Putamen (tissue), 1 donor: ENCODE results near the gene LRRC3B.

ENCODE experiments used
- DNase-seq: peaks from one replicate; pipeline ENCODE4 v3.0.0-alpha.2; 2016; ENCODE audit warnings: low spot score

Gene LRRC3B

DNA sequence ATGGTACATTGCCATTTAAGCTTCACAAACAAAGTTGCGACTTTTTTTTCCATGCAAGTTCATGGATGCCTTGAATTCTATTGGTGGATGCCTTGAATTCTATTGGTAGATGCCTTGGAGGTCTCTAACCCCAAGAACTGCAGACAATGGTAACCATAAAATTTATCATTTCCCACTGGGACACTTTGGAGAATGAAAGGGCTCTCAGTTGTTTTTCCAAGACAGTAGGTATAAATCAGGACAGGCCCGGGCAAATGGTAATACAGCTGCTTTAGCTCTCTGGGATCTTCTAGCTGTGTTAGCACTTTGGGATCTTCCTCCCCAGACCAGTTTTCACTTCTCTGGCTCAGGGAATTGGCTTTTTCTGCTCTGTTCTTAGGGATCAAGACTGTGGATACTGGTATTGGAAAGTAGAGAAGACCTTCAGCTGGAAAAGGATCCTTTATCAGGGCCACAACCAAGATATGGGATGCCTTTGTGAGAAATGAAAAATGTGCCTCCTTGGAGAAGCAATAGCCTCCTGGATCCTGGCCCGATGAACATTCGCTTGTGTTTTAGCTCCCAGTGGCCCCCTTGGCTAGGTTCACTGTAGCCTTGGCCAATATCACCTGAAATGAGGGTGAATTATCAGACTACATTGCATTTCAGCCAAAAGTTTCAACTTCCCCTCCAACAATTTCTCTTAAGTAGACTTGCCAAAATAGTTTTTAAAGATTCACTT is 8.3 kb downstream of the LRRC3B start:
- no peak for DNase-seq

DNA sequence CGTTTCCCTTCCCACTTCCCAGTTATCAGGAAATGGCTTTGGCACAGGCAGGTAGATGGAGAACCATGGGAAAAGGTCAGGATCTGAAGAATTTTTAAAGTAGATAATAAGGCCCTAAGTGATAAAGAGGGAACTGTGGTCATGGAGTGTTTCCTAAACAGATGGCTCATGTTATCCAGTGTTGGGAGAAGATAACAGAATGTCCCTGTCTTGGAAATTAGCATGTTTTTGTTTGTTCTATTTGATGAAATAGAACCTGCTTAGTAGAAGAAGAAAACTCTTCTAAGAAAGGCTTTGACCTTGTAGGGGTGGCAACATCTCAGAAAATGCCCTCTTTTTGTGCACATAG is 8.8 kb downstream of the LRRC3B start:
- no peak for DNase-seq

DNA sequence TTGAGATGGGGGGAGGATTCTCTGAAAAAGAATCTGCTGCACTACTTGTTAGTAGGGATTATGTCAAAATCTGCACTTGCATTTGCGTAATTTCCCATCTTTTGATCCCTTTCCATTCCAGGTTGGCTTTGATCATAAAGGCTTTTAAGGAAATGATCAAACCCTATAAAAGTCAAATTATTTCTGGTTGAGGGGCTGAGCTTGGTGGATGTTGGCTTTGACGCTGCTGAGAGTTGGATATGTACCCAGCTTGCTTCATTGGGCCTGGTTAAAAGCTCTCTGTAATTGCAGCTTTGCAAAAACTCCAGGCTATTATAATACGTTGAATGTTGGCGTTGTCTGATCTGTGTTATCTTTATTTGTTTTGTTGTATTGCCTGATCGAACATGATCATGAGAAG is 12.0 kb downstream of the LRRC3B start:
- DNase-seq = peak; percentile 53

DNA sequence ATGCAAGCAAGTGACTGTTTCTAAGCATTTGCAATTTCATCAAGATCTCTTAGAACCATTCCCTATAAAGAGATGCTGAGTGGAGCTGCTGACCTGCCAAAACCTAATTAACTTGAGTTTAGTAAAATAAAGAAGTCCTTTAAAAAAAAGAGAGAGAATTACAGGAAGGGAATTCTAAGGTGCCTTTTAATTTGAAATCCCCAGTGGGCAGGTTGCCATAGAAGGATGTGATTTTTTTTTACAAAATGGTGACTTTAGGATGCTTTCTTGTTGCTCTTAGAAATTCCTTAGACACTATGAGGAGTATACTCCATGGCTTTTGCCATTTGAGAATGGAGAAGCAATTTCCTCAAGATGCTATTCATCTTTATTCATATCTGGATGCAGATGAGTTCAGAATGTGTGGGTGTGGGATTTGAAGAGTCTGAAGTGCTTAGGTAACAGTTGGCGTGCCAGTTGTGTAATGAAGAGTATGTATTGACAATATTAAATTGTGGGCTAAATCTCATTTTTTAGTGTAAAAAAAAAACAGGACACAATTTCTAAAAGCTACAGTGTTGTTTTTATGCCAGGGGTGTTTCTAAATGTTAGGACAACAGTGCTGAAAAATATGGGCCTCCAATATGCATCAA is 13.6 kb downstream of the LRRC3B start:
- peak; percentile 62 for DNase-seq

DNA sequence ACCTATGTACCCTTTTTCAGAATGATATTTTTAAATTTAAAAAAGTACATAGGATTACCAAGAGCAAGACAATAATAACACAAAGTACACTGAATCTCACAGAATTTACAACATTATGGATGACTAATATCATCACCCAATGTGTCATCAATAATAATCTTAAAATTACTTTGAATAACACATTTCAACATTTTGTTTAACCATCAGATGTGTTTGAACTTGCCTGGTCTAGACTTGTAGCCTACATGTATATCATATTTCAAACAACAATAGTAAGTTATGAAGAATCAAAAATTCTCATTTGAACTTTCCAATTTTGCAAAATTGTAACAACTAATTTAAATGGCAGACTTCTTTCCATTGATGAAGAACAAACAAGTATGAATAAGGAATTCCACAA is 15.1 kb downstream of the LRRC3B start:
- no peak for DNase-seq

DNA sequence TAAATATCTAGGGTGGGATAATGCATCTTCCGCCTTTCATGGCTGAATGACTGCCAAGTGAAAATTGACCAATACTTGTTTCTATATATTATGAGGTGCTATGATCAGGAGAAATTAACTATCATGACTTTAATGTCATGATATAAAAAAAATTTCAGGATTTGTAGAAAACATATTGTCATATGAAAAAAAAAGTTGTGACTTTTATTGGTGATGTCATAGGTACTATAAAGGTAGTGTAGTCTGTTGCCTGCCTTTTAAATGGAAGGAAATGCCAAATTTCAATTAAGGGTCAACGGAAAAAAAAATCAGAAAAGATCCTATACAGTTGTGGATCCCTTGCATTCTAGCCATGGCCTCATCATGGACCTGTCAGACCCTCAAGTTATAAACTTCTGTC is 15.5 kb downstream of the LRRC3B start:
- no peak for DNase-seq

DNA sequence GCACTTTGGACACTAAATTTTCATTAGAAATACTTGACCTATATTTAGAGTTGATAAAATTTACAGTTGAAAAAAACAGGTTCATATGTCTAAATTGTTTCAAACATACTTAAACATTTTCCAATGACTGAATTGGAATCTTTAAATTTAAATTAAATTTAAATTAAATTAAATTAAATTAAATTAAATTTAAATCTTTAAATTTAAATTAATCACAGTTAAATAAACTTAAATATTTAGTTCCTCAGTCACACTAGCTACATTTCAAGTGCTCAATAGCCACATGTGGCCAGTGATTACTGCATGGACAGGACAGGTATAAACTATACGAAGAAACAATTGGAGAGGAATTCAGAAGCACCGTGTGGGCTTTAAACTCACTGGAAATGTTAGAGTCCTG is 16.8 kb downstream of the LRRC3B start:
- DNase-seq = no peak

DNA sequence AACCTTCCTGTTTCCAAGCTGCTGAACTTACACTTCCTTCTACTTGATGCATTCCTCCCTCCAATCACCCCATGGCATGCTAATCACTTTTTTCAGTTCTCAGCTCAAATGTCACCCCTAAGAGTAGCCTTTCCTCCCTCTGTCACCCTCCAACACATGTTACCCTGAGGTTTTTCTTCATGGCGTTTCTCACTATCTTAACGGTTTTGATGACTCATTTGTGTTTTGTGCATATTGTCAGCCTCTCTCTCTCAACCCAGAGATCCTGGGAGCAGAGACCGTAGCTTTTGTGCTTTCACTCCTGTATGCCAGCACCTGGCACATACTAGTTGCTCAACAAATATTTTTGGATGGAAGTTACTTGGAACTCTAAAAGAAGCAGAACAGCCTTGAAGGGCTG is 24.5 kb downstream of the LRRC3B start:
- DNase-seq = no peak

DNA sequence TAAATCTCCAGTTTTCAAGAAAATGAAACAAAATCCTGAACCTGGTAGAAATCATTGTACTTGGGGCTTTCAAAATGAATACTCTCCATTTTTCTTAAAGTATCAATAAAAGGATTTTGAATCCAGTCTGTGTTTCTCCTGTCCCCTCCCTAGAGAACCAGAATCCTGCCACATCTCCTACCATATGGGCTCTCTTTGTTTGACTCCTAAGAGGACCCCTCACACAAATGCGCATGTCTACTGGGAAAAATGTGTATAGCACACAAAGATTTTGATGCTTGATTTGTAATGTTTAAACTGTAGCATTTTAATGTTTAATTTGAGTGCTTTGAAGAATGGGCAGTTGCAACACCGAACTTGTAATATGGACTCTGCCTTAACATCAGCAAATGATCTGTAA is 25.9 kb downstream of the LRRC3B start:
- no peak for DNase-seq

DNA sequence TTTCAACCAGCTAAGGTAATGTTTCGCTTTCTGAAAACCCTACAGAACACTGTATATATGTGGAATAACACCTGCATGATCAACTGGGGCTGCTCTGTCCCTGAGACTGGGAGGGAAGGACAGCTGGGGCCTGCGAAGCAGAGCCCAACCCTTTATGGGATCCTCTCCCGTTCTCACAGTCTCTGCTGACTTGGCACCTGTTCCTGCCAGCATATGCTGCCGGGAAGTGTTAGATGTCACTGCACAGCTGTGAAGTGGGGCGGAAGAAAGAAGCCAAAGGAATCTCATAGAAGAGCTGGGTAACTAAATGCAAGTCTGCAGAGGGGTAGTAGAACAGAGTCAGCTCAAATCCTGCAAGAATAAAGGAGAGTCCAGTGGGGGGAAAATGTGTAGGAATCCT is 29.6 kb downstream of the LRRC3B start:
- DNase-seq = no peak

DNA sequence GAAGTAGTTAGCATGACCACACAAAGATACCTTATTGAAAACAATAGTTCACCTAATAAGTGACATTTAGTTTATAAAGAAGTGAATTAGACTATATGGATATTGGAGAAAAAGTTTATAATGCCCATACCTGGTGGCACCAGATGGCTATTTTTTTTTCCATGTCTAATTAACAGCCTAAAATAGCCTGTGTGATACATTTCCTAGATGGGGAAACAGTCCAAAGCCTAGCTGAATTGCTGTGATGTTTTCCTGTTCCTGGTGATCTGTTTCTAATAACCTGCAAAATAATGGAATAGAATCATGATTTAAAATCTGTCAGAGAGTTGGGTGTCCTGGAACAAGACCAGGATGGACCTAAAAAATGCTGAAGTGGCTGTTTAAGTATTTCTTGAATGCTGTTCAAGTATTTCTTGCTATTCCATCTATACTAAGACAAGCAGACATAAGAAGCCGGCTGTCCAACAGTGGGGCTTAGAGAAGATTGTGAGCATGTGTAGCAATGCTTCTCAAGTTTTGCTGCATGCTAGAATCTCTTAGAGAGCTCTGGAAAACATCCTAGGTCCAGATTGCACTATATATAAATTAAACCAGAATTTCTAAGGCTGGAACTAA is 31.3 kb downstream of the LRRC3B start:
- no peak for DNase-seq

DNA sequence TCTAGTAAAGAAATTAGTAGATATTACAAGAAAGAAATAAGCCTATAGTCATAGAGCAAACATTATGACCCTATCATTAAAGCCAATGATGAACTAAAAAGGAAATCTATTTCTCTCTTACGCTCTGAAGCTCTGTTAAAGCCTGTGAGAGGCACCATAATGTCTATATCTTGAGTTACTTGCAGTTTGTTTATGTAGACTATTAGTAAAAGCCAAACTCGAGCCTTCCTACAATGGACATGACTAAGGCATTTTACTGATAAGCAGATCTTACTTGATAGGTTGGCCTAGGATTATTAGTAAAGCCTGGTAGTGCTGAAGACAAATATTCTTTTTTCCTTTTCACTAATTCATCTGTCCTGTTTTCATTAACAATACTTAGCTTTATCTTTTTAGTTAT is 32.7 kb downstream of the LRRC3B start:
- no peak for DNase-seq

DNA sequence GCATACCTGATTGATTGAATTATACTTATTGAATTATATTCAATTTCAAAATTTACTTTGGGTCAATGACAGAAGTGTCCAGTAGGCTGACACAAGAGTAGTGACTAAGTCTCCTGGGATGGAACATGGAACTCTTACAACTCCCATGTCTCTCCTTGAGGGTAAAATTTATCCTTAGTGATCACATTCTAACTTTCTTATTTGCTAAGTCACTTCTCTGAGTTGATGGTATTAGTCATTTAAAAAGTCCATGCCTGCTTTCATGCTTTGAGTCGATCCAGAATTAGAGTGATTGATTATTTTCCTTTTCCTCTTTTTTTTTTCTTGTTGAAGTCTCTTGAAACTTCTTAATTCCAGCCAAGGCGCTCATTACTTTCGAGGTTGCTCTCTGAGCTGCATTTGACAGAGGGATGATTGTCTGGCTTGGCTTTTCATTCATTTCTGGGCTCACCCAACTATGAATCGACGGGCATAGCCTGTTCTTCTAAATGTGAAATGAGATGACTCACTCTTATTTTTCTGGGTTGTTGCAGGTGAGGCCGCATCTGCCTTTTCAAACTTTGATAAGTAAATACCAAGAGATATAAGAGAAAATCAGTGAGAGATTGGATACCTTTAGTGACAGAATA is 34.9 kb downstream of the LRRC3B start:
- no peak for DNase-seq

DNA sequence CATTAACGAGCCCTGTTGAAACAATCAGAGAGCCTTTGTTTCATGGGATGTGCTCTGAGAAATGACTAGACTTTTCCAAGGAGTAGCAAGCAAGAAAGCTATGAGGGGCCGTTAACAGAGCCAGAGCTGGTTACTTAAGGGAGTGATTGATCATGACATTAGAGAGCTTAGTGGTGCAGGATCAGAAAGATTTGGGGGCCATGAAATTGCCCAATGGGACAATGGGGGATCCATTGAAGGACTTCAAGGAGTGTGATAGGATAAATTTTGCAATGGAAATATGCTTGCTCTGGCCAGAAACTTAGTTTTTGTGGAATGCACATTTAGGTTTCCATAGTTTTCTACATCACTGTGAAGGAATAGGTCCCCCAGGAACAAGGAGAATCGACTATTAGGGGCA is 45.6 kb downstream of the LRRC3B start:
- DNase-seq = no peak

DNA sequence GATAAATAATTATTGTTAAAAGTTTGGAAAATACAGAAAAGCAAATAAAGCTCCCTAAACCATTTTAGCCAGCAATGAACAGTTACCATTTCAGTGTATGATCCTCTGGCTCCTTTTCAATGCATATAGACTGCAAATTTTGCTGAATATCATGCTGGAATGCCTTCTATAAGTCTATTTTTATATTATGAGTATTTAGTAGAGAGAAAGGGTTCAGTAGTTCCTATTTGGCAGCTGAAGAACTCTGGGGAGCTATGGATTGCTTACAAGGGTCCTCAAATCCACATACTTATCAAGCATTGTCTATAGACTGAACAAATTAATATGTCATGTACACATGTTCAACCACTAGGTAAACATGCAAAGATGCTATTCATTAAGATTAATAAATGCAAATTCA is 46.1 kb downstream of the LRRC3B start:
- DNase-seq = no peak

DNA sequence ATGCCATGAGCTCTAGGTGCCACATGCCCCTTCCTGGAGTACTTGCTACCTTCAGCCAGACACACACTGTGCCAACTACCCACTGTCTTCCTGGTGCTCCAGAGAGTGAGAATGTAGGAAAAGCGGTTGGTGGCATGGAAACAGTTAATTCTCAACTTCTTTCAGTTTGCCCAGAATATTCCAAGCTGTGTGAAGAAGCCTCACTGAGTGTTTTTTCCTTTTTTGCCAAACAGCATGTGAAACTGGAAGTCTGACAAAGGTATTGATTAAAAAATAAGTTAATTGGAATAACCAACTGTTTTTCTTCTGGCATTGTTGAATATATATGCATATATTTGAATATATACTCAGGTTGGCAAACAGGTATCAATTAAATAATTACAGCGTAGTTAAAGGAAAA is 52.8 kb downstream of the LRRC3B start:
- DNase-seq = no peak

DNA sequence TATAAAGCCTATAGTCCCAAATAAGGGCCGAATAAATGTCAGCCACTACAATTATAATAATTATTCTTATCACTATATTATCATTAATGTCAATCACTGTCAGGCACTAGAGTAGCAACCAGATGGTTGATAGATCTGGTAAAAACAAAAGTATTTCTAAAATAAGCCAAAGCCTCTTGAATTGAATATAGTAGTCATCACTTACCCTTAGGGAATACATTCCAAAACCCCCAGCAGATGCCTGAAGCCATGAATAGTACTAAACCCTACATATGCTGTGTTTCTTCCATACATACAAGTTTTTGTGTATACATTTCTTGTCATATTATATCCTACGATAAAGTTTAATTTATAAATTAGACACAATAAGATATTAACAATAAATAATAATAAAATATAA is 59.1 kb downstream of the LRRC3B start:
- DNase-seq = no peak

DNA sequence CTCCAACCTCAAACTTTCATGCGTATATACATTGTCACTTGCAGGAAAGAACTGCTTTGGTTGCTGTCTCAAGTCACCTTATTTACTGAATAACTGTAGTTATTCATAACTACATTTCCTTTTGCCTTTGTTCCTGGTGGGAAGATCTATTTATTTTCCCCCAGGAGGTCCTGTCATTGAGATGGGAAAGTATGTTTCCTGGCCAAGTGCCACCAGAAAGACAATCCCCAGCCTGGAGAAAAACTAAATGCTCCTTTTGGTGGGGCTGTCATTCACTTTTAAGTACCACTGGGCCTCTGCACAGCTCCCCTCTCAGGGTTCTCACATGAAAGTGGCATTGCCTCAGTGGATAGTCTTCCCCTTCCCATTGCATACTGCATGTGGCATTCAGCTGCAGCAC is 59.8 kb downstream of the LRRC3B start:
- DNase-seq = no peak

DNA sequence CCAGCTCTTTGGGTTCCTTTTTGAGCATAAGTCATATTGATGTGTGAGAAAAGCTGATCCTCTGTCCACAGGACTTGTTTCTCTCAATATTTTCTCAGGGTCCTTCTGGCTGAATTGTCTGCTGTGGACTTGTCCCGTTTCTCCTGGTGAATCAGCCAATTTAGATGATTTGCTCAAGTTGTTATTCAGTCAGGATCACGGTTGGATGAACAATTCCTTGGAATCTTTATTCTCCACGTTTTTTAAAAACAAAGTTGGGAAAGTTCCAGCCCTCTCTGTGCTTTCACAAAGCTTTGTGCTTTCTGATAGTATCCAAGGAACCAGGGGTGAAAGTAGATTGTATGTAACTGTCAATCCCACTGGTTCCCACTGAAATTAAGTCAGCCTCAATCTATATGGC is 61.3 kb downstream of the LRRC3B start:
- no peak for DNase-seq

DNA sequence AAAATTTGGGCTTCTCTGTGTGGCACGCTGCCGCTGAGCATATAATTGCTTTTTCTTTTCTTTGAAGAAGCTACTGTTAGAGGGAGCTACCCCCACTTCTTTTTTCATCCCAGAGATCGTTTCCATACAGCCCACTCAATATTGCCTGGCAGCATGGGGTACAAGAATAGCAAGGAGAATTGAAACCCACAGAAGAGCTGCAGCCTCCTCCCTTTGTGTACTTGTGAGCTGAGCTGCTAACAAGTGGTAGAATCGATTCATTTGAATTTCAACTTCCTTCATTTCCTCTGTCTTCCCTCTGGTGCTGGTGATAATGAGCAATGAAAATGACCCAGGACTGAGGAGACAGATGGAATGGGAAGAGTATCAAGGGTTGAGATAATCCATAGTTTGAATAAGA is 64.9 kb downstream of the LRRC3B start:
- no peak for DNase-seq

DNA sequence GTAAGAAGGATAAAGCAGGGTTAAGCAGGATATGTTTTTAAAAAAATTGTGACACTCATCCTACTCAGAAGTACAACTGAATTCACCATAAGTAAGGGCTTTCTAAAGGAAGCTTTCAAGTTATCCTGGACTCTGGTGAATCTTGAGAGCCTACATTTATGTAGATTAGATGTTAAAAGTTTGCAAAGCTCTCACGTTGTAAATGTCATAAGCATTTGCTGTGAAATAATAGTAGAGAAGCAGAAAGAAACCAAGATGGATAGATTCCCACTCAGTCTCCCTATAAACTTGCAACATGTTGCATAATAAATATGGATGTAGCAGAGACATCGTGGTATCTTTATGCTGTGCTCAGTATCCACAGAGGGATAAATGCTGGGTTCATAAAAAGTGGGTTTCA is 77.0 kb downstream of the LRRC3B start:
- no peak for DNase-seq

DNA sequence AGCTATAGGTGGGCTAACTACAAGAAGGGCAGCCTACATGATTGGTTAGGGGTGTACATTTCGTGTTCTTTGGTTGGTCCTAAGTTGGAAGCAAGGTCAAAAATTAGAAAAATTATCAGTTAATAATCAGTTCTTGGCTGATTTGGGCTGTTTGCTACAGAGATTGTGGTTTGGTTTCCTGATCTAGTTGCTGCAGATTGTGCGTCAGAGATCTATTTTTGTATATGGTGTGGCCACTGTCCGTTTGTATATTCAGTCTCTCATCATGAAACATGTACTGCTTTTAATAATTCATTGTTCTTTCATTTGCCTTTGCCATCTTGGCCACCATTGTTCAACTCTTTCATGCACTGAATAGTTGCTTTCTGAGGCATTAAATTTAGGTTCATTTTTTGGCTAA is 80.9 kb downstream of the LRRC3B start:
- DNase-seq = no peak

DNA sequence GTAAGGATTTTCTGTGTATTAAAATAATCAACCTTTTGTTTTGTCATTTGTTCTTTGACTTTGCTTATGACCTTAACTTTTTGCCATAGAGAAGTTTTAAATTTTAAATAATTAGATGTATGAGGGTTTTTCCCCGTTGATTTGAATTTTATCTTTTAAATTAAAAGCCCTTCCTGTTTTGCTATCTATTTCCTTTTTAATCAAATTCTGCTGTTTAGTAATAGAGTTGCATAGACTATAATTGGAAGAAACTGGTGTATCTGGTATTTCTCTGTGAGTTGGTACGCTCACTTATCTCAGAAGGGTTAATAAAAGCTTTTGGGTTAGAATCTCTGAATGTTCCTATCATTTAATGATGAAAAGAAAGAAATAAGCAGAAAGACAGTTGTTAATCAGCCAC is 82.2 kb downstream of the LRRC3B start:
- no peak for DNase-seq
